NCI-H2029 (cell line): ENCODE measurements around the gene CLK2.
"Not testable (repeated sequence)": the region's sequence is repeated elsewhere in the genome, so short reads cannot be mapped to it uniquely, and the experiment has no call there.

Experiments
- DNase-seq: peaks from one replicate; lab custom pipeline; 2025; lab: John Stamatoyannopoulos, UW

The CLK2 gene

GRCh38 chr1:155241841-155242264 is 31.5 kb downstream of the CLK2 start:
- DNase-seq, result no peak

- DNase-seq, result peak; percentile 86
Measured at GRCh38 chr1:155241069-155241679, 32.1 kb downstream of the CLK2 start.

GRCh38 chr1:155236451-155236850 is 36.9 kb downstream of the CLK2 start:
- DNase-seq, result no peak

GRCh38 chr1:155235375-155235774 is 37.9 kb downstream of the CLK2 start:
- not testable (repeated sequence) for DNase-seq

GRCh38 chr1:155233502-155233901 is 39.8 kb downstream of the CLK2 start:
- DNase-seq, result not testable (repeated sequence)

- DNase-seq, result not testable (repeated sequence)
Measured at GRCh38 chr1:155232001-155232978, 41.0 kb downstream of the CLK2 start.

GRCh38 chr1:155231302-155231701 is 42.0 kb downstream of the CLK2 start:
- DNase-seq, result not testable (repeated sequence)

GRCh38 chr1:155228096-155228427 is 45.2 kb downstream of the CLK2 start:
- DNase-seq, result no peak

- DNase-seq, result peak; percentile 98
Measured at GRCh38 chr1:155227261-155228095, 45.8 kb downstream of the CLK2 start.

GRCh38 chr1:155226910-155227260 is 46.4 kb downstream of the CLK2 start:
- peak; percentile 34 for DNase-seq

- peak; percentile 48 for DNase-seq
Measured at GRCh38 chr1:155226188-155226909, 47.0 kb downstream of the CLK2 start.

- not testable (repeated sequence) for DNase-seq
Measured at GRCh38 chr1:155225404-155225759, 47.9 kb downstream of the CLK2 start.

GRCh38 chr1:155223047-155223446 is 50.3 kb downstream of the CLK2 start:
- no peak for DNase-seq

- DNase-seq, result not testable (repeated sequence)
Measured at GRCh38 chr1:155220211-155220965, 52.9 kb downstream of the CLK2 start.

- no peak for DNase-seq
Measured at GRCh38 chr1:155219592-155220031, 53.7 kb downstream of the CLK2 start.

GRCh38 chr1:155218854-155219591 is 54.3 kb downstream of the CLK2 start:
- peak; percentile 59 for DNase-seq

- DNase-seq, result not testable (repeated sequence)
Measured at GRCh38 chr1:155214702-155215101, 58.6 kb downstream of the CLK2 start.
